Measurements from ENCODE around the gene OSCP1. TPM values are rescaled to one million over a fixed set of nuclear protein-coding genes. Genes with fewer than 3 reads are reported as not detected.
A peak's percentile ranks its signal among the peaks of the same experiment; 100 is the strongest.

Gene OSCP1
- total and polyA plus RNA-seq, 3 experiments from 2014 or later: 2.0 to 2.7 TPM; not detected in 1

GRCh38 chr1:36397378-36398230 lies 52.6 kb downstream of the OSCP1 start, which contains the start of gene LSM10:
Gene LSM10, minus strand, starts transcription at chr1:36397908. Its CDS starts 3,779 bp downstream, at chr1:36394129.
- peak within 1 kb of the TSS; percentile 93 to 99 (median 97) for H3K4me3 Mint-ChIP-seq
- peaks cover 0 to 28% (median 3%) of the 10 kb centered on the region in 3 donors for H3K36me3 Mint-ChIP-seq
- H3K27me3 Mint-ChIP-seq: no peaks in the 10 kb centered on the region
- Histone ChIP-seq H3K4me3 (ENCODE audit: low read length) (peak within 1 kb of the TSS; percentile 89), H3K27me3 (ENCODE audit: insufficient read depth, low read length, poor library complexity, severe bottlenecking) (no peaks in the 10 kb centered on the region), H3K4me1 (ENCODE audit: insufficient read depth, low read length) (peaks cover 22% of the 10 kb centered on the region), H3K36me3 (ENCODE audit: insufficient read depth, low read length) (peaks cover 16% of the 10 kb centered on the region), H3K27ac (ENCODE audit: low read depth, low read length) (peak within 1 kb of the TSS; percentile 95), H3K9me3 (ENCODE audit: low read length) (no peaks in the 10 kb centered on the region)
- H3K9me3 Mint-ChIP-seq: no peaks in the 10 kb centered on the region
- ChIA-PET POLR2A (interaction anchor here (0.5 to 3.2 kb wide), 5 partner anchors 11 to 144 kb away, joined by 3 to 43 read pairs (median 4); partner anchors contain the start of gene STK40), CTCF (interaction anchor here (1.2 to 3.9 kb wide), 4 partner anchors 11 to 248 kb away, joined by 3 to 23 read pairs (median 5); partner anchors contain the start of genes STK40 and TRAPPC3)
- H3K27ac Mint-ChIP-seq: peak within 1 kb of the TSS; percentile 87 to 100 (median 99)
- H3K4me1 Mint-ChIP-seq: peaks cover 30 to 64% (median 32%) of the 10 kb centered on the region in 3 donors
- DNase-seq: peak; percentile 83 to 93 (median 84)

- H3K27ac Mint-ChIP-seq: peak overlapping the region; percentile 87 to 100 (median 99)
- H3K36me3 ChIP-seq (ENCODE audit: insufficient read depth, low read length): peaks cover 19% of the 10 kb centered on the region
- no peaks in the 10 kb centered on the region for H3K27me3 Mint-ChIP-seq
- H3K4me3 Mint-ChIP-seq: peak overlapping the region; percentile 93 to 99 (median 97)
- H3K4me1 Mint-ChIP-seq: peaks cover 30 to 62% (median 32%) of the 10 kb centered on the region in 3 donors
- ChIA-PET POLR2A (interaction anchor here (0.5 to 3.2 kb wide), 4 partner anchors 11 to 26 kb away, joined by 3 to 43 read pairs (median 4); partner anchors contain the start of gene STK40), CTCF (interaction anchor here (1.2 to 3.9 kb wide), 4 partner anchors 11 to 247 kb away, joined by 3 to 23 read pairs (median 5); partner anchors contain the start of genes STK40 and TRAPPC3)
- peak overlapping the region; percentile 89 for H3K4me3 ChIP-seq (ENCODE audit: low read length)
- H3K9me3 Mint-ChIP-seq: no peaks in the 10 kb centered on the region
- H3K9me3 ChIP-seq (ENCODE audit: low read length): no peaks in the 10 kb centered on the region
- H3K27me3 ChIP-seq (ENCODE audit: insufficient read depth, low read length, poor library complexity, severe bottlenecking): no peaks in the 10 kb centered on the region
- peak in 1 of 5 donors; percentile 55 for DNase-seq
- peaks cover 22% of the 10 kb centered on the region for H3K4me1 ChIP-seq (ENCODE audit: insufficient read depth, low read length)
- peak overlapping the region; percentile 95 for H3K27ac ChIP-seq (ENCODE audit: low read depth, low read length)
- peaks cover 0 to 31% (median 5%) of the 10 kb centered on the region in 3 donors for H3K36me3 Mint-ChIP-seq
These were observed 53.2 kb downstream of the OSCP1 start for GRCh38 chr1:36397083-36397377.

- ChIA-PET CTCF (interaction anchor here (1.2 to 3.9 kb wide), 3 partner anchors 10 to 53 kb away, joined by 3 to 23 read pairs (median 5); partner anchors contain the start of gene STK40), POLR2A (interaction anchor here (3.2 kb wide), 1 partner anchor 10 kb away, joined by 43 read pairs; the partner anchor contains the start of gene STK40)
- H3K27me3 ChIP-seq (ENCODE audit: insufficient read depth, low read length, poor library complexity, severe bottlenecking): no peaks in the 10 kb centered on the region
- H3K9me3 ChIP-seq (ENCODE audit: low read length): no peaks in the 10 kb centered on the region
- H3K4me1 ChIP-seq (ENCODE audit: insufficient read depth, low read length): peaks cover 22% of the 10 kb centered on the region
- peak overlapping the region; percentile 95 for H3K27ac ChIP-seq (ENCODE audit: low read depth, low read length)
- no peak for DNase-seq
- peak overlapping the region; percentile 93 to 99 (median 97) for H3K4me3 Mint-ChIP-seq
- peaks cover 0 to 38% (median 8%) of the 10 kb centered on the region in 3 donors for H3K36me3 Mint-ChIP-seq
- peaks cover 29 to 58% (median 32%) of the 10 kb centered on the region in 3 donors for H3K4me1 Mint-ChIP-seq
- peaks cover 22% of the 10 kb centered on the region for H3K36me3 ChIP-seq (ENCODE audit: insufficient read depth, low read length)
- no peaks in the 10 kb centered on the region for H3K27me3 Mint-ChIP-seq
- no peaks in the 10 kb centered on the region for H3K9me3 Mint-ChIP-seq
- peak overlapping the region in 6 of 8 donors; percentile 9 to 100 (median 72) for H3K27ac Mint-ChIP-seq
- H3K4me3 ChIP-seq (ENCODE audit: low read length): peak overlapping the region; percentile 89
These were observed 53.9 kb downstream of the OSCP1 start for GRCh38 chr1:36396359-36396758.

GRCh38 chr1:36393686-36394085 lies 56.6 kb downstream of the OSCP1 start:
- no peak overlapping the region for H3K27ac ChIP-seq (ENCODE audit: low read depth, low read length)
- H3K27me3 ChIP-seq (ENCODE audit: insufficient read depth, low read length, poor library complexity, severe bottlenecking): no peaks in the 10 kb centered on the region
- Mint-ChIP-seq H3K27ac (peak overlapping the region in 3 of 8 donors; percentile 14 to 55 (median 33)), H3K36me3 (peaks cover 0 to 60% (median 10%) of the 10 kb centered on the region in 3 donors), H3K4me3 (no peak overlapping the region), H3K4me1 (peaks cover 27 to 43% (median 32%) of the 10 kb centered on the region in 3 donors), H3K9me3 (no peaks in the 10 kb centered on the region), H3K27me3 (no peaks in the 10 kb centered on the region)
- no peak for DNase-seq
- no peak overlapping the region for H3K4me3 ChIP-seq (ENCODE audit: low read length)
- H3K9me3 ChIP-seq (ENCODE audit: low read length): no peaks in the 10 kb centered on the region
- ChIA-PET CTCF (no interaction called here), POLR2A (no interaction called here)
- H3K4me1 ChIP-seq (ENCODE audit: insufficient read depth, low read length): peaks cover 18% of the 10 kb centered on the region
- peaks cover 27% of the 10 kb centered on the region for H3K36me3 ChIP-seq (ENCODE audit: insufficient read depth, low read length)

- Histone ChIP-seq H3K27me3 (ENCODE audit: insufficient read depth, low read length, poor library complexity, severe bottlenecking) (no peaks in the 10 kb centered on the region), H3K9me3 (ENCODE audit: low read length) (no peaks in the 10 kb centered on the region), H3K4me1 (ENCODE audit: insufficient read depth, low read length) (peaks cover 13% of the 10 kb centered on the region), H3K36me3 (ENCODE audit: insufficient read depth, low read length) (peaks cover 27% of the 10 kb centered on the region), H3K4me3 (ENCODE audit: low read length) (no peak overlapping the region), H3K27ac (ENCODE audit: low read depth, low read length) (no peak overlapping the region)
- peaks cover 23 to 39% (median 28%) of the 10 kb centered on the region in 3 donors for H3K4me1 Mint-ChIP-seq
- POLR2A ChIA-PET: no interaction called here
- no peak for DNase-seq
- H3K9me3 Mint-ChIP-seq: no peaks in the 10 kb centered on the region
- peaks cover 0 to 59% (median 10%) of the 10 kb centered on the region in 3 donors for H3K36me3 Mint-ChIP-seq
- H3K27ac Mint-ChIP-seq: peak overlapping the region in 1 of 8 donors; percentile 33
- H3K27me3 Mint-ChIP-seq: no peaks in the 10 kb centered on the region
- no peak overlapping the region for H3K4me3 Mint-ChIP-seq
- CTCF ChIA-PET: interaction anchor here (1.9 kb wide), 1 partner anchor 24 kb away, joined by 4 read pairs; no protein-coding TSS in a partner anchor
These were observed 57.4 kb downstream of the OSCP1 start for GRCh38 chr1:36392836-36393235.

- Mint-ChIP-seq H3K4me3 (no peak overlapping the region), H3K27ac (peak overlapping the region in 3 of 8 donors; percentile 58 to 79 (median 66)), H3K9me3 (no peaks in the 10 kb centered on the region), H3K27me3 (no peaks in the 10 kb centered on the region), H3K36me3 (peaks cover 0 to 51% (median 10%) of the 10 kb centered on the region in 3 donors), H3K4me1 (peaks cover 18 to 37% (median 27%) of the 10 kb centered on the region in 3 donors)
- ChIA-PET POLR2A (no interaction called here), CTCF (interaction anchor here (1.9 kb wide), 1 partner anchor 22 kb away, joined by 4 read pairs; no protein-coding TSS in a partner anchor)
- H3K27ac ChIP-seq (ENCODE audit: low read depth, low read length): no peak overlapping the region
- no peak overlapping the region for H3K4me3 ChIP-seq (ENCODE audit: low read length)
- no peaks in the 10 kb centered on the region for H3K9me3 ChIP-seq (ENCODE audit: low read length)
- no peaks in the 10 kb centered on the region for H3K27me3 ChIP-seq (ENCODE audit: insufficient read depth, low read length, poor library complexity, severe bottlenecking)
- no peak for DNase-seq
- H3K4me1 ChIP-seq (ENCODE audit: insufficient read depth, low read length): peaks cover 12% of the 10 kb centered on the region
- peaks cover 27% of the 10 kb centered on the region for H3K36me3 ChIP-seq (ENCODE audit: insufficient read depth, low read length)
These were observed 59.0 kb downstream of the OSCP1 start for GRCh38 chr1:36391271-36391670.

- peaks cover 20 to 37% (median 29%) of the 10 kb centered on the region in 3 donors for H3K4me1 Mint-ChIP-seq
- Histone ChIP-seq H3K36me3 (ENCODE audit: insufficient read depth, low read length) (peaks cover 27% of the 10 kb centered on the region), H3K27me3 (ENCODE audit: insufficient read depth, low read length, poor library complexity, severe bottlenecking) (no peaks in the 10 kb centered on the region), H3K27ac (ENCODE audit: low read depth, low read length) (no peak overlapping the region), H3K9me3 (ENCODE audit: low read length) (no peaks in the 10 kb centered on the region), H3K4me1 (ENCODE audit: insufficient read depth, low read length) (peaks cover 12% of the 10 kb centered on the region), H3K4me3 (ENCODE audit: low read length) (no peak overlapping the region)
- H3K27ac Mint-ChIP-seq: peak overlapping the region in 2 of 8 donors; percentile 11 to 38
- peaks cover 0 to 55% (median 10%) of the 10 kb centered on the region in 3 donors for H3K36me3 Mint-ChIP-seq
- ChIA-PET POLR2A (no interaction called here), CTCF (no interaction called here)
- no peaks in the 10 kb centered on the region for H3K9me3 Mint-ChIP-seq
- no peaks in the 10 kb centered on the region for H3K27me3 Mint-ChIP-seq
- H3K4me3 Mint-ChIP-seq: no peak overlapping the region
- no peak for DNase-seq
These were observed 59.8 kb downstream of the OSCP1 start for GRCh38 chr1:36390411-36390810.

Data from CD8-positive, alpha-beta memory T cell (primary cell).